ENCODE measurements around the gene SRI. TPM values are rescaled to one million over a fixed set of nuclear protein-coding genes. Genes with fewer than 3 reads are reported as not detected.
A peak's percentile ranks its signal among the peaks of the same experiment; 100 is the strongest.

The SRI gene
- total and polyA plus RNA-seq, 9 donors = 45.4 to 151 (median 82.4) TPM

GRCh38 chr7:88176190-88176589 lies 43.6 kb downstream of the SRI start:
- H3K4me3 ChIP-seq = no peak overlapping the region
- H3K9me3 ChIP-seq = no peaks in the 10 kb centered on the region
- no peaks in the 10 kb centered on the region for H3K27me3 ChIP-seq
- no peak for DNase-seq
- no peaks in the 10 kb centered on the region for H3K36me3 ChIP-seq
- intact Hi-C loops (cut with DNase I) = no loop called here
- WGBS, 3 donors = 89 to 94% (median 91%) methylated on average over 5 of the region's 5 CpGs
- no peak overlapping the region for H3K27ac ChIP-seq
- no peaks in the 10 kb centered on the region for H3K4me1 ChIP-seq (ENCODE audit: insufficient read depth)
- TF ChIP-seq POLR2A (IDR thresholded peaks at IDR 0.05) (no peak), CTCF (IDR thresholded peaks at IDR 0.05) (no peak), EP300 (IDR thresholded peaks at IDR 0.05) (no peak)

DNA sequence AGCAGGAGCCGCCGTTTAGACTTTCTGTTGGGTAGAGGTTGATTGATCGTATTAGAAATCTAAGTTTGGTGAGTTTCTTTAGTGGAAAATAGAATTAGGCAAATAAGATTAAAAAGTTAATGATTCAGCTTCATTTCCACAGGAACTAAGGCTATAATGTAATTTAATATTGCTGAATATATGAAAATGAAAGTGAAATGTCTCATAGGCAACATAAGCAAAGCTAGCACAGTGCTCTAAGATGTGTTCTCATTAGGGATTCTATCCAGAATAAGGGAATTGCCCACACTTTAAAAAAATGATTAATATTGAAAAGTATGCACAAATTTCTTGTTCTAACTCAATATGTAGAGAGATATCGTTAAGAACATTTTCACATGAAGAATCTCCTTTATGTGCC lies 47.0 kb downstream of the SRI start:
- H3K4me1 ChIP-seq (ENCODE audit: insufficient read depth) = no peaks in the 10 kb centered on the region
- no peaks in the 10 kb centered on the region for H3K36me3 ChIP-seq
- H3K9me3 ChIP-seq = no peaks in the 10 kb centered on the region
- H3K27ac ChIP-seq = no peak overlapping the region
- no peak overlapping the region for H3K4me3 ChIP-seq
- no peaks in the 10 kb centered on the region for H3K27me3 ChIP-seq
- no peak for TF ChIP-seq CTCF (IDR thresholded peaks at IDR 0.05)
- TF ChIP-seq POLR2A (IDR thresholded peaks at IDR 0.05) = no peak
- TF ChIP-seq EP300 (IDR thresholded peaks at IDR 0.05) = no peak
- intact Hi-C loops (cut with DNase I) = no loop called here
- 94 to 96% (median 94%) methylated on average over 4 of the region's 4 CpGs for WGBS, 3 donors
- no peak for DNase-seq

DNA sequence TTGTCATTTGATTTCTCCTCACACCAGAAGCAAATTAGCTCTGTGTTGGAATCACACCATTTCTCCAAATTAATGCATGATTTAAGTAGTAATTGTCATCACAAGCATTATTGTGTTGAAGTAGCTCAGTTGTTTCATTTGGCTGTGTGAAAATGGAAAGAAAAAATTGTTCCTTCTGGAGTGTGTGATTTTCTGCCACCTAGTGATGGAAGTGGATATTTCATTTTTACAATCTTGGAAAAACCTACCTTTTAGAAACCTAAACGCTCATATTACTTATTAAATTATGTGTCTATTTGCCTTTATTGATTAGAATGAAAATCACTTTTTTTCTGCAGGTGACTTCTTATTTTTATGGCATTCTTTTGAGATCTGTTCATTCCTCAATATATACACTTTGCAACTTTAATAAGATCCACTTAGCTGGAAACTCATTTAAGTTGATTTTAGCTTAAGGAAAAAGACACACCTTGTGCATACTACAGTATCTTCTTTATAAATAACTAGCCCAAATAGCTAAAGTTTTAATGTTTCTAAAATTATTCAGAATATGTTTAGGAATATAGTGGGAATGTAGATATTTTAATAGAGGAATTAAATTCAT lies 50.0 kb downstream of the SRI start:
- H3K4me3 ChIP-seq = no peak overlapping the region
- TF ChIP-seq CTCF (IDR thresholded peaks at IDR 0.05) (no peak), EP300 (IDR thresholded peaks at IDR 0.05) (no peak), POLR2A (IDR thresholded peaks at IDR 0.05) (no peak)
- no peak overlapping the region for H3K27ac ChIP-seq
- no peak for DNase-seq
- no peaks in the 10 kb centered on the region for H3K36me3 ChIP-seq
- WGBS, 3 donors = 5 to 10% (median 5%) methylated on average over 1 of the region's 1 CpG
- no peaks in the 10 kb centered on the region for H3K27me3 ChIP-seq
- intact Hi-C loops (cut with DNase I) = no loop called here
- no peaks in the 10 kb centered on the region for H3K9me3 ChIP-seq
- peaks cover 3% of the 10 kb centered on the region for H3K4me1 ChIP-seq (ENCODE audit: insufficient read depth)

- H3K4me1 ChIP-seq (ENCODE audit: insufficient read depth) = peaks cover 3% of the 10 kb centered on the region
- no peaks in the 10 kb centered on the region for H3K36me3 ChIP-seq
- H3K27me3 ChIP-seq = no peaks in the 10 kb centered on the region
- TF ChIP-seq CTCF (IDR thresholded peaks at IDR 0.05) = no peak
- TF ChIP-seq POLR2A (IDR thresholded peaks at IDR 0.05) = no peak
- no peak for TF ChIP-seq EP300 (IDR thresholded peaks at IDR 0.05)
- no peak for DNase-seq
- intact Hi-C loops (cut with DNase I) = no loop called here
- no peak overlapping the region for H3K4me3 ChIP-seq
- no peaks in the 10 kb centered on the region for H3K9me3 ChIP-seq
- peak overlapping the region in 1 of 2 donors; percentile 2 for H3K27ac ChIP-seq
- 34 to 74% (median 53%) methylated on average over 2 of the region's 2 CpGs for WGBS, 3 donors
Observed at GRCh38 chr7:88167721-88168120, 52.1 kb downstream of the SRI start.
